Mucosa of descending colon (tissue), 3 donors: Measurements from ENCODE around the gene FRMD8. TPM values are rescaled to one million over a fixed set of nuclear protein-coding genes. Genes with fewer than 3 reads are reported as not detected.

Source experiments
- ATAC-seq: fragments of 200-7000 bp; cut with Tn5 transposase; one replicate; pipeline ENCODE4 v1.9.1; 2020; ENCODE audit warnings: mild to moderate bottlenecking, moderate library complexity
- DNase-seq, 3 donors: peaks; one replicate each; pipeline ENCODE4 v3.0.0-alpha.2; 2020
- H3K36me3 ChIP-seq: fragments of 200-600 bp; one replicate; pipeline ENCODE4 v1.8.0; 2021; ENCODE audit warnings: low read depth, mild to moderate bottlenecking
- H3K4me1 ChIP-seq: fragments of 200-600 bp; one replicate; pipeline ENCODE4 v1.8.0; 2021; ENCODE audit warnings: low read depth, mild to moderate bottlenecking
- H3K4me3 ChIP-seq: fragments of 200-600 bp; one replicate; pipeline ENCODE4 v1.8.0; 2021; ENCODE audit warnings: mild to moderate bottlenecking
- H3K9me3 ChIP-seq: fragments of 200-600 bp; one replicate; pipeline ENCODE4 v1.8.0; 2021; ENCODE audit warnings: mild to moderate bottlenecking
- intact Hi-C, 2 donors: fragments of 100-400 bp; cut with DNase I in 1 of 2; cut with micrococcal nuclease in 1 of 2; formaldehyde crosslinking; loops; one replicate each; pipeline versions ENCODE4 v1.11.0 to v1.11.1; 2022; cut with DNase I, micrococcal nuclease
- total RNA-seq, 3 donors: library from RNA; stranded (reverse); fragmentation: NEBNext Ultra II Directional in 2 of 3; extraction: Animal tissue kit (Norgen Biotek cat#: 25700) in 2 of 3; gene quantifications; one replicate each; pipeline versions ENCODE4 v1.2.1 to v1.2.4, GENCODE V29; 2021 to 2023
- TF ChIP-seq, protein P1 (sequence below): fragments of 200-600 bp; IDR thresholded peaks from one replicate; pipeline ENCODE4 v1.8.0; 2022; ENCODE audit warnings: antibody characterized with exemption, mild to moderate bottlenecking
- donor health status: DM: no; HTN: no; CAD: no; lungs with moderate emphysema.
- donor health status: DM: no; HTN: no; CAD: no.
- donor health status: DM: no; HTN: yes; CAD: no.

Gene FRMD8
- total RNA-seq, 3 donors from 2014 or later, result 27.1 to 44.1 (median 42.3) TPM

DNA sequence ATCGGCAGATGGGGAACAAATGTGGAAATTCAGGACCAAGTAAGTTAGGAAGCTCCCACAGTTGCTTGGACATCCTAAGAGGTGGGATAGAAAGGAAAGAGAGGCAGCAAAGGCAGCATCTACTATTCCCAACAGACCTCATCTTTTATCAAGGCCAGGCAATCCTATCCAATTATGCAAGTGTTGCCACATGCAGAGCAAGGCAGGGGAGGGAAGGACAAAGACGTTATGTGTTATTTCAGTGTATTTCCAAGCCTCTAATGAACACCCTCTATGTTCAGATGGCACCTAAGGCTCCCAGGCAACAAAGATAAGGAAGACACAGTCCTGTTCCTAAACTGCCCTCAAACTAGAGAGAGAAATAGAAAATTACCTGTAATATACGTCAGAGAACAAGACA, 22.7 kb upstream of the FRMD8 start:
- H3K36me3 ChIP-seq, result no peaks in the 10 kb centered on the region
- intact Hi-C loops, result no loop called here

GRCh38 chr11:65366340-65366773, 20.1 kb upstream of the FRMD8 start:
- H3K4me1 ChIP-seq, result no peaks in the 10 kb centered on the region
- intact Hi-C loops, result loop anchor here (5.0 kb wide), 1 partner anchor 146 kb away; no protein-coding TSS in a partner anchor
- no peaks in the 10 kb centered on the region for H3K36me3 ChIP-seq
- H3K4me3 ChIP-seq, result no peak overlapping the region
- DNase-seq, result peak in 1 of 3 donors; percentile 51
- peak; percentile 93 for ATAC-seq
- TF ChIP-seq, protein P1, sequence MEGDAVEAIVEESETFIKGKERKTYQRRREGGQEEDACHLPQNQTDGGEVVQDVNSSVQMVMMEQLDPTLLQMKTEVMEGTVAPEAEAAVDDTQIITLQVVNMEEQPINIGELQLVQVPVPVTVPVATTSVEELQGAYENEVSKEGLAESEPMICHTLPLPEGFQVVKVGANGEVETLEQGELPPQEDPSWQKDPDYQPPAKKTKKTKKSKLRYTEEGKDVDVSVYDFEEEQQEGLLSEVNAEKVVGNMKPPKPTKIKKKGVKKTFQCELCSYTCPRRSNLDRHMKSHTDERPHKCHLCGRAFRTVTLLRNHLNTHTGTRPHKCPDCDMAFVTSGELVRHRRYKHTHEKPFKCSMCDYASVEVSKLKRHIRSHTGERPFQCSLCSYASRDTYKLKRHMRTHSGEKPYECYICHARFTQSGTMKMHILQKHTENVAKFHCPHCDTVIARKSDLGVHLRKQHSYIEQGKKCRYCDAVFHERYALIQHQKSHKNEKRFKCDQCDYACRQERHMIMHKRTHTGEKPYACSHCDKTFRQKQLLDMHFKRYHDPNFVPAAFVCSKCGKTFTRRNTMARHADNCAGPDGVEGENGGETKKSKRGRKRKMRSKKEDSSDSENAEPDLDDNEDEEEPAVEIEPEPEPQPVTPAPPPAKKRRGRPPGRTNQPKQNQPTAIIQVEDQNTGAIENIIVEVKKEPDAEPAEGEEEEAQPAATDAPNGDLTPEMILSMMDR, result peak; percentile 58
- H3K9me3 ChIP-seq, result no peaks in the 10 kb centered on the region

More for the DNA sequence above, 22.7 kb upstream of the FRMD8 start:
- TF ChIP-seq, protein P1, result no peak
- no peak for DNase-seq
- Histone ChIP-seq H3K9me3 (no peaks in the 10 kb centered on the region), H3K4me3 (no peak overlapping the region), H3K4me1 (no peaks in the 10 kb centered on the region)
- no peak for ATAC-seq

DNA sequence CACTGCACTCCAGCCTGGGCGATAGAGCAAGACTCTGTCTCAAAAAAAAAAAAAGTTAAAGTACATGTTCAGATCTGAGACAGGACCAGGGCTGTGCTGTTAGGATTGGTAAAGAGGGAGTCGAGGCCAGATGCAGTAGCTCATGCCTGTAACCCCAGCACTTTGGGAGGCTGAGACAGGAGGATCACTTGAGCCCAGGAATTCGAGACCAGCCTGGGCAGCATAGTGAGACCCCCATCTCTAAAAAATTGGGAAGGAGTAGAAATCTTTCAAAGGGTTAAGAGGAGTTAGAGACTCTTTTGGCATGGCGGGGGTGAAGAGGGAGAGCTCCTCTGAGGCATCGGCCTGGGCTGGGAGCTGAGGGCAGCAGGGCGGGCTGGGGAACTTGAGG, 15.8 kb upstream of the FRMD8 start:
- intact Hi-C loops, result no loop called here
- Histone ChIP-seq H3K9me3 (no peaks in the 10 kb centered on the region), H3K36me3 (no peaks in the 10 kb centered on the region), H3K4me3 (no peak overlapping the region), H3K4me1 (no peaks in the 10 kb centered on the region)
- TF ChIP-seq, protein P1, result no peak
- DNase-seq, result no peak
- no peak for ATAC-seq

- H3K36me3 ChIP-seq, result no peaks in the 10 kb centered on the region
- TF ChIP-seq, protein P1, result no peak
- H3K4me1 ChIP-seq, result no peaks in the 10 kb centered on the region
- H3K9me3 ChIP-seq, result no peaks in the 10 kb centered on the region
- no peak for ATAC-seq
- H3K4me3 ChIP-seq, result no peak overlapping the region
- intact Hi-C loops, result no loop called here
- no peak for DNase-seq
These were observed 12.4 kb upstream of the FRMD8 start for GRCh38 chr11:65373839-65374580.

DNA sequence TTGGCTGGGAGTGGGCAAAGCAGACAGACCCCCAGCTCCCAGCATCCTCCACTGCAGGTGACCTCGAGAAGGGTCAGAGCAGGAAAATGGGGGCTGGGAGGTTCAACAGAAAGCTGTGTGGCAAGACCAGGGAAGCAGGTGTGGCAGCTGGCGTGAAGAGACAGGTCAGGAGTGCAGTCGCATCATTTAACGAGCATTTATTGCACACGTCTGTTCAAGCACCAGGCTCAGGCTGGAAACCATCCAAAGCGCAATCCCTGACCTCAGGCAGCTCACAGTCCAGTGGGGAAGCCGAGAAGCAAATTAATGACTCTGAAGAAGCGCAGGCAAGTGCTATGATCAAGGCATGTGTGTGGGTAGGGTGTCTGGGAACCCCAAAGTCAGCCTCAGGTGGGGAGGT, 11.4 kb upstream of the FRMD8 start:
- intact Hi-C loops, result no loop called here
- DNase-seq, result peak in 2 of 3 donors; percentile 49 to 52

More for the DNA sequence above, 11.4 kb upstream of the FRMD8 start:
- no peaks in the 10 kb centered on the region for H3K36me3 ChIP-seq
- no peaks in the 10 kb centered on the region for H3K4me1 ChIP-seq
- H3K4me3 ChIP-seq, result no peak overlapping the region
- H3K9me3 ChIP-seq, result no peaks in the 10 kb centered on the region
- TF ChIP-seq, protein P1, result no peak
- peak; percentile 71 for ATAC-seq
